Neural progenitor cell (in vitro differentiated cells): ENCODE data around the gene PLOD1. TPM values are rescaled to one million over a fixed set of nuclear protein-coding genes. Genes with fewer than 3 reads are reported as not detected.
A peak's percentile ranks its signal among the peaks of the same experiment; 100 is the strongest.

Experiments
- DNase-seq: peaks from one replicate; pipeline ENCODE4 v3.0.0-alpha.2; 2016; ENCODE audit warnings: low spot score
- H2AFZ ChIP-seq: fragments of 200-600 bp; sonication (generic); replicated peaks from 2 replicates; pipeline ENCODE4 v1.6.1; 2016; ENCODE audit warnings: antibody characterized with exemption
- H3F3A ChIP-seq: fragments of 200-600 bp; sonication (generic); 2 replicates; pipeline ENCODE4 v1.6.1; 2016; ENCODE audit warnings: antibody characterized with exemption, low read depth
- H3K27ac ChIP-seq: fragments of 200-600 bp; sonication (generic); 2 replicates; pipeline ENCODE4 v1.5.1; 2016; ENCODE audit warnings: mild to moderate bottlenecking
- H3K27me3 ChIP-seq: fragments of 200-600 bp; sonication (generic); 2 replicates; pipeline ENCODE4 v1.6.1; 2016; ENCODE audit warnings: mild to moderate bottlenecking, moderate library complexity
- H3K36me3 ChIP-seq: fragments of 200-600 bp; sonication (generic); 2 replicates; pipeline ENCODE4 v1.5.1; 2016
- H3K4me1 ChIP-seq: fragments of 200-600 bp; sonication (generic); 2 replicates; pipeline ENCODE4 v1.6.1; 2016; ENCODE audit warnings: mixed run types
- H3K4me2 ChIP-seq: fragments of 200-600 bp; sonication (generic); 2 replicates; pipeline ENCODE4 v1.6.1; 2016
- H3K4me3 ChIP-seq: fragments of 200-600 bp; sonication (generic); 2 replicates; pipeline ENCODE4 v1.5.1; 2016
- H3K79me2 ChIP-seq: fragments of 200-600 bp; sonication (generic); 2 replicates; pipeline ENCODE4 v1.6.1; 2016; ENCODE audit warnings: low read depth
- H3K9ac ChIP-seq: fragments of 200-600 bp; sonication (generic); 2 replicates; pipeline ENCODE4 v1.6.1; 2016
- H3K9me3 ChIP-seq: fragments of 200-600 bp; sonication (generic); 2 replicates; pipeline ENCODE4 v1.5.1; 2016; ENCODE audit warnings: low read depth
- H4K20me1 ChIP-seq: fragments of 200-600 bp; sonication (generic); 2 replicates; pipeline ENCODE4 v1.6.1; 2016; ENCODE audit warnings: low read depth
- H3K27ac Mint-ChIP-seq: 3 replicates; pipeline ENCODE4 v1.8.0; 2021; ENCODE audit warnings: mixed read lengths
- H3K27me3 Mint-ChIP-seq: 2 replicates; pipeline ENCODE4 v1.8.0; 2022; ENCODE audit warnings: low read depth, mild to moderate bottlenecking, inconsistent platforms, moderate library complexity, mixed read lengths; ENCODE audit not compliant: insufficient read depth
- H3K36me3 Mint-ChIP-seq: 3 replicates; pipeline ENCODE4 v1.8.0; 2021; ENCODE audit warnings: mixed read lengths
- H3K4me1 Mint-ChIP-seq: 3 replicates; pipeline ENCODE4 v1.8.0; 2021; ENCODE audit warnings: mixed read lengths
- H3K4me3 Mint-ChIP-seq: 3 replicates; pipeline ENCODE4 v1.8.0; 2021; ENCODE audit warnings: mild to moderate bottlenecking, moderate library complexity, mixed read lengths
- H3K9me3 Mint-ChIP-seq: 3 replicates; pipeline ENCODE4 v1.8.0; 2020; ENCODE audit warnings: mixed read lengths
- CTCF ChIP-seq: fragments of 200-600 bp; sonication (generic); IDR thresholded peaks from 2 replicates; pipeline ENCODE4 v1.5.1; 2017; ENCODE audit warnings: antibody characterized with exemption, mild to moderate bottlenecking
- EZH2 ChIP-seq: fragments of 200-600 bp; sonication (generic); IDR thresholded peaks from 2 replicates; pipeline ENCODE4 v1.6.1; 2017; ENCODE audit warnings: antibody characterized with exemption, mild to moderate bottlenecking, moderate library complexity
- EZH2phosphoT487 ChIP-seq: fragments of 200-600 bp; sonication (generic); IDR thresholded peaks from 2 replicates; pipeline ENCODE4 v1.6.1; 2017; ENCODE audit warnings: antibody characterized with exemption
- small RNA-seq: library from RNA; depleted of rRNA; stranded (forward); fragments of <200 nt; gene quantifications from one replicate; pipeline ENCODE3, GENCODE V24; 2015
- total RNA-seq: library from RNA; depleted of rRNA; stranded (reverse); fragments of >200 nt; gene quantifications from 2 replicates; pipeline ENCODE4 v1.2.3, GENCODE V29; 2015; ENCODE audit warnings: low replicate concordance

PLOD1 gene
- total RNA-seq, 1 donor from 2014 or later: 27.2 TPM

GRCh38 chr1:12016182-12016581, 81.7 kb downstream of the PLOD1 start:
- Histone ChIP-seq H3K36me3 (no peaks in the 10 kb centered on the region), H4K20me1 (no peaks in the 10 kb centered on the region), H3K4me1 (no peaks in the 10 kb centered on the region), H3K9me3 (no peaks in the 10 kb centered on the region), H3K27me3 (no peaks in the 10 kb centered on the region), H3F3A (peaks cover 17% of the 10 kb centered on the region), H3K4me2 (no peak overlapping the region), H3K9ac (no peak overlapping the region), H3K4me3 (no peak overlapping the region), H3K27ac (no peak overlapping the region), H3K79me2 (peaks cover 16% of the 10 kb centered on the region), H2AFZ (no peak overlapping the region)
- Mint-ChIP-seq H3K27me3 (peaks cover 2% of the 10 kb centered on the region), H3K36me3 (peaks cover 5% of the 10 kb centered on the region), H3K4me1 (peaks cover 16% of the 10 kb centered on the region), H3K9me3 (no peaks in the 10 kb centered on the region), H3K4me3 (no peak overlapping the region), H3K27ac (no peak overlapping the region)
- TF ChIP-seq EZH2: no peak
- TF ChIP-seq EZH2phosphoT487: no peak
- TF ChIP-seq CTCF: no peak
- DNase-seq: no peak

DNA sequence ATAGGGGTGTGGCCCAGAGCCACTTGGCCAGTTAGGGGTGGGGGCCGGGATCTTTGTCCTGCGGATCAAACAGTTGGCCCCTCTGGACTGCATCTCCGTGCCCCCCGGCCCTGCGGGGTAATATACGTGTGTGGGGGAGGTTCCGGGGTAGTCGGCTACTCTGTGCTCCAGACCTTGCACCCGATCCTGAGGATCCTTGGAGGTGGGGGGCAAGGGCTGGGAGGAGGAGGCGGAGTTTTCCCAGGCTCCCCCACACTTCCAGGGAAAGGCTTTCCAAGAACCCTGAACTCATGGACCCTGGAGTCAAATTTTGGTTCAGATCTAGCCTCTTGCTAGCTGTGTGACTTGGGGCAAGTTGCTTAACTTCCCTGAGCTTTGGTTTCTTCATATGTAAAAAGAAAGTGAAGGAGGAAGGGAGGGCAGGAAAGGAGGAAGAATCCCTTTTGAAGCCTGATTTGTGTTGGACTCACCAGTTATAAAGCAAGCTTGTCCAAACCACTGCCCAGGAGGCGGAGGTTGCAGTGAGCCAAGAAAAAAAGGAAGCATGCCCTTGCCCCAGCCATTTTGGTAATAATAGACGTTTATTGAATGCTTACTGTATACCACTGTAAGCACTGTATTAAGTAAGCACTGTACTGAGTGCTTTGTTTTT, 85.5 kb downstream of the PLOD1 start:
- H3K27ac ChIP-seq: peak overlapping the region; percentile 47
- peaks cover 32% of the 10 kb centered on the region for H3K79me2 ChIP-seq
- peak overlapping the region; percentile 86 for H3K4me2 ChIP-seq
- peak overlapping the region; percentile 3 for H2AFZ ChIP-seq
- no peak for DNase-seq
- no peaks in the 10 kb centered on the region for H3K9me3 Mint-ChIP-seq
- peak overlapping the region; percentile 79 for H3K4me3 ChIP-seq
- H3K4me1 Mint-ChIP-seq: peaks cover 6% of the 10 kb centered on the region
- peak overlapping the region; percentile 91 for H3K4me3 Mint-ChIP-seq
- H3K27me3 ChIP-seq: no peaks in the 10 kb centered on the region
- H3K9me3 ChIP-seq: no peaks in the 10 kb centered on the region
- H3K36me3 ChIP-seq: no peaks in the 10 kb centered on the region
- peaks cover 6% of the 10 kb centered on the region for H3K36me3 Mint-ChIP-seq
- H3K27me3 Mint-ChIP-seq: peaks cover 2% of the 10 kb centered on the region
- H3K9ac ChIP-seq: peak overlapping the region; percentile 48
- no peaks in the 10 kb centered on the region for H4K20me1 ChIP-seq
- H3K27ac Mint-ChIP-seq: peak overlapping the region; percentile 74
- no peak for TF ChIP-seq EZH2phosphoT487
- no peaks in the 10 kb centered on the region for H3K4me1 ChIP-seq
- H3F3A ChIP-seq: peaks cover 9% of the 10 kb centered on the region

- H3K27ac ChIP-seq: no peak overlapping the region
- H3K4me3 Mint-ChIP-seq: peak overlapping the region; percentile 46
- peaks cover 9% of the 10 kb centered on the region for H3K36me3 Mint-ChIP-seq
- TF ChIP-seq EZH2: no peak
- H3K27me3 ChIP-seq: no peaks in the 10 kb centered on the region
- peaks cover 2% of the 10 kb centered on the region for H3K27me3 Mint-ChIP-seq
- H3F3A ChIP-seq: peaks cover 9% of the 10 kb centered on the region
- H4K20me1 ChIP-seq: no peaks in the 10 kb centered on the region
- peaks cover 6% of the 10 kb centered on the region for H3K4me1 Mint-ChIP-seq
- H2AFZ ChIP-seq: no peak overlapping the region
- DNase-seq: no peak
- H3K4me3 ChIP-seq: no peak overlapping the region
- peaks cover 32% of the 10 kb centered on the region for H3K79me2 ChIP-seq
- H3K36me3 ChIP-seq: no peaks in the 10 kb centered on the region
- no peaks in the 10 kb centered on the region for H3K9me3 Mint-ChIP-seq
- no peaks in the 10 kb centered on the region for H3K9me3 ChIP-seq
- H3K9ac ChIP-seq: no peak overlapping the region
- H3K4me2 ChIP-seq: no peak overlapping the region
- no peaks in the 10 kb centered on the region for H3K4me1 ChIP-seq
- no peak overlapping the region for H3K27ac Mint-ChIP-seq
Observed at GRCh38 chr1:12021616-12022015, 87.1 kb downstream of the PLOD1 start.

DNA sequence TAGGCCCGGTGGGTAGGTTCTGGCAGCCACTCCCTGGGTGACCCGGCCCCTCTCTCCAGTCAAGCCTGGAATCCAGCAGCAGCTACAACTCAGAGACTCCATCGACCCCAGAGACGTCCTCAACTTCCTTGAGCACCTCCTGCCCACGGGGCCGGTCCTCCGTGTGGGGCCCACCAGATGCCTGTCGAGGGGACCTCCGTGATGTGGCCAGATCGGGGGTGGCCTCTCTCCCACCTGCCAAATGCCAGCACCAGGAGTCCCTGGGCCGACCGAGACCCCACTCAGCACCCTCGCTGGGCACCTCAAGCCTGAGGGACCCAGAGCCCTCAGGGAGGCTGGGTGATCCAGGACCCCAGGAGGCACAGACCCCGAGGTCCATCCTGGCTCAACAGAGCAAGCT, 87.5 kb downstream of the PLOD1 start:
- H3K9me3 ChIP-seq: no peaks in the 10 kb centered on the region
- no peak for DNase-seq
- H3K27ac Mint-ChIP-seq: no peak overlapping the region
- H2AFZ ChIP-seq: no peak overlapping the region
- peaks cover 32% of the 10 kb centered on the region for H3K79me2 ChIP-seq
- peaks cover 11% of the 10 kb centered on the region for H3K36me3 Mint-ChIP-seq
- H3K4me2 ChIP-seq: no peak overlapping the region
- no peak overlapping the region for H3K27ac ChIP-seq
- H3K4me1 ChIP-seq: no peaks in the 10 kb centered on the region
- H4K20me1 ChIP-seq: no peaks in the 10 kb centered on the region
- H3K27me3 Mint-ChIP-seq: peaks cover 2% of the 10 kb centered on the region
- peak overlapping the region; percentile 46 for H3K4me3 Mint-ChIP-seq
- peaks cover 9% of the 10 kb centered on the region for H3F3A ChIP-seq
- peaks cover 6% of the 10 kb centered on the region for H3K4me1 Mint-ChIP-seq
- H3K27me3 ChIP-seq: no peaks in the 10 kb centered on the region
- TF ChIP-seq CTCF (no peak), EZH2phosphoT487 (no peak), EZH2 (no peak)
- no peak overlapping the region for H3K4me3 ChIP-seq
- no peaks in the 10 kb centered on the region for H3K9me3 Mint-ChIP-seq
- H3K9ac ChIP-seq: no peak overlapping the region
- H3K36me3 ChIP-seq: no peaks in the 10 kb centered on the region

Small RNA genes lying within 50 kb of the gene (small RNA-seq; reads per million reads assigned to genes)
- gene AL096840.1 (not detected), gene RF00019 (not detected), gene RNU5E-4P (34.4 reads per million, percentile 97 among the genes with 10 or more reads in this experiment)

Other genes starting within 250 kb of the PLOD1 start
- 27.1 and 31.3 TPM in 2 replicates for gene DRAXIN, start 243.0 kb upstream of the PLOD1 start, total RNA-seq
- gene AGTRAP, start 198.6 kb upstream of the PLOD1 start, total RNA-seq: 12.4 and 67.7 TPM in 2 replicates
- gene C1orf167, start 172.5 kb upstream of the PLOD1 start, total RNA-seq: 0.22 TPM in 1 of 2 replicates, not detected in the other
- gene MTHFR, start 128.8 kb upstream of the PLOD1 start, total RNA-seq: 7.0 and 14.3 TPM in 2 replicates
- gene CLCN6, start 128.5 kb upstream of the PLOD1 start, total RNA-seq: 10.3 and 15.6 TPM in 2 replicates
- gene NPPA, start 86.9 kb upstream of the PLOD1 start, total RNA-seq: not detected in 2 replicates
- not detected in 2 replicates for gene NPPB, start 75.8 kb upstream of the PLOD1 start, total RNA-seq
- gene KIAA2013, start 8.3 kb upstream of the PLOD1 start, total RNA-seq: 17.3 and 51.9 TPM in 2 replicates
- 29.6 and 41.9 TPM in 2 replicates for gene MFN2, start 45.7 kb downstream of the PLOD1 start, total RNA-seq
- gene MIIP, start 84.8 kb downstream of the PLOD1 start, total RNA-seq: 26.3 and 83.4 TPM in 2 replicates
- gene TNFRSF8, start 128.6 kb downstream of the PLOD1 start, total RNA-seq: not detected in 2 replicates
- gene TNFRSF1B, start 232.3 kb downstream of the PLOD1 start, total RNA-seq: 0.04 and 0.22 TPM in 2 replicates